HG03558 (cell line): ENCODE data around the gene ZNF217.
"Not testable (repeated sequence)": the region's sequence is repeated elsewhere in the genome, so short reads cannot be mapped to it uniquely, and the experiment has no call there.

Experiments used
- ATAC-seq: cut with Tn5 transposase; IDR thresholded peaks from one replicate; pipeline ENCODE4 v1.9.1; 2021; ENCODE audit warnings: moderate number of reproducible peaks; ENCODE audit not compliant: unreplicated experiment; ENCODE audit errors: extremely low read depth

Gene ZNF217

DNA sequence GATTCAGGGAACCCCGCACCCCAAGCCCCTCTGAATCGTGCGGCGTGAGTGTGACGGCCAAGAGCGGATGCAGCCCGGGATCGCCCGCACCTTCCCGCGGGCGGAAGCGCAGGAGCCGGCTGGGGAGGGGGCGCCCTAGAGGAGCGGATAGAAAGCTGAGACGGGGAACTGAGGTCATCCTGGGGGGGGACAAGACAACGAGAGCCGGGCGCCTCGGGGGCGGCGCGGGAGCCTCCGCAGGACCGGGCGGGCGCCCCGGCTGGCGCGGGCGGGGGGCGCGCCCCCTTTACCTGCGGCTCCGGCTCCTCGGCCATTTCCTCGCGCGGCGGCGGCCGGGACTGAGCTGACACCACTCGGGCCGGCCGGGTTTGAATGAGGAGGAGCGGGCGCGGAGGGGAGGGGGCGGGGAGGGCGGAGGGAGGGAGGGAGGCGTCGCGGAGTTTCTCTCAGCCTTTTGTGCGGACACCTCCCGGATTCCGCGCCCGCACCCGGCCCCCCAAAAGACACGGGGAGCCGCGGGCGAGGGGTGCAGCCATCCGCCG, at the start of gene ZNF217:
Gene ZNF217 (minus strand): TSS at position 374 of the 542 bp plus-strand sequence. CDS start 11,013 bp downstream, outside the sequence.
- ATAC-seq = not testable (repeated sequence)

DNA sequence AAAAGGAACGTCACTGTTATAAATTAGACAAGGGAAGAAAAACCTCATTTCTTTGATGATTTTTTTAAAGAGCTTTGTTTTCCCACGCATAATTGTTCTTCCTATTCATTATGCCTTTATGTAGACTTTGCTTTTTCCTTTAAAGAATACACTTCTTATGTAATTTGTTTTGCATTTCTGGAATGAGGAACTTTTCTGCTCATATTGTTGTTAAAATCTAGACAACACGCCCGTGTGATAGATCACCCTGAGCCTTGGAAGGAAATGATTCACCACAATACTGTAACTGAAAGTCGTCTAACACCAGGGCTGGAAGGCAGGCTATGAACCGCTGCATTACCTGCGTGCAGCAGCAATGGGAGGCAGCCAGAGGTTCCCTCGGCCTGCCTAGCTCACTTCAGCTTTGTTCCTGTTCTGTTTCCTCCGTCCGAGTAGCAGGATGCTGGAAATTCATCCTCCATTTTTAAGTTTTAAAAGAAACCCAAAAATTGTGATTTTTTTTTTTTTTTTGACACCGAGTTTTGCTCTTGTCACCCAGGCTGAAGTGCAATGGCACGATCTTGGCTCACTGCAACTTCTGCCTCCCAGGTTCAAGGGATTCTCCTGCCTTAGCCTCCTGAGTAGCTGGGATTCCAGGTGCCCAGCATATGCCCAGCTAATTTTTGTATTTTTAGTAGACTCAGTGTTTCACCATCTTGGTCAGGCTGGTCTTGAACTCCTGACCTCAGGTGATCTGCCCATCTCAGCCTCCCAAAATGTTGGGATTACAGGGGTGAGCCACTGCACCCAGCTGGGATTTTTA, 49.6 kb upstream of the ZNF217 start:
- ATAC-seq = peak; percentile 91

DNA sequence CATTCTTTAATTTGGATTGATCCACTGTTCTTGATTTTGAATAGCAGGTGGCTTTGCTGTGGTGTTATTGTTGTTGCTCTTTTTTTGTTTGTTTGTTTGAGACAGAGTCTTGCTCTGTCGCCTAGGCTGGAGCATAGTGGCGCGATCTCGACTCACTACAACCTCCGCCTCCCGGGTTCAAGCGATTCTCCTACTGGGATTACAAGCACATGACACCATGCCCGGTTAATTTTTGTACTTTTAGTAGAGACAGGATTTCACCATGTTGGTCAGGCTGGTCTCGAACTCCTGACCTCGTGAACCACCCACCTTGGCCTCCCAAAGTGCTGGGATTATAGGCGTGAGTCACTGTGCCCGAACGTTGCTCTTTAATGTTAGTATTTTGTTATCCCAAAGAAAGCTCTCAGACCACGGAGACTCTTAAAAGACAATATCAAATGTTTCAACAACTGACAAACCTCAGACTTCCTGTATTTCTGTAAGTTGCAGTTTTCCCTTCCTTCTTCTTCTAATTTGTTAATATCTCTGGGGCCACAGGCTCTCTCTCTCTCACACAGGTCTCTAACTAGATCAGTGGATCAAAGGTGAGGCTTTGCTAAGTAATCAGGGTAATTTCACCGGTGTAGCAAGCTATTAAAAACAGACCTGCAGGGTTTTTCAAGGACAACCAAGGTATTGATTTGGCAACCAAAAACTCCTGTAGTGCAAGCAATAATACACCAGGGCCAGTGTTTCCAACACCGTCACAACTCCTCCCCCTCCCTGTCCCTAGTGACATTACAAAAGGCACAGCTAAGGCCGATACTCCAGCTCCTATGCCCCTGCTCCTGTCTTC, 48.8 kb upstream of the ZNF217 start:
- peak; percentile 31 for ATAC-seq

DNA sequence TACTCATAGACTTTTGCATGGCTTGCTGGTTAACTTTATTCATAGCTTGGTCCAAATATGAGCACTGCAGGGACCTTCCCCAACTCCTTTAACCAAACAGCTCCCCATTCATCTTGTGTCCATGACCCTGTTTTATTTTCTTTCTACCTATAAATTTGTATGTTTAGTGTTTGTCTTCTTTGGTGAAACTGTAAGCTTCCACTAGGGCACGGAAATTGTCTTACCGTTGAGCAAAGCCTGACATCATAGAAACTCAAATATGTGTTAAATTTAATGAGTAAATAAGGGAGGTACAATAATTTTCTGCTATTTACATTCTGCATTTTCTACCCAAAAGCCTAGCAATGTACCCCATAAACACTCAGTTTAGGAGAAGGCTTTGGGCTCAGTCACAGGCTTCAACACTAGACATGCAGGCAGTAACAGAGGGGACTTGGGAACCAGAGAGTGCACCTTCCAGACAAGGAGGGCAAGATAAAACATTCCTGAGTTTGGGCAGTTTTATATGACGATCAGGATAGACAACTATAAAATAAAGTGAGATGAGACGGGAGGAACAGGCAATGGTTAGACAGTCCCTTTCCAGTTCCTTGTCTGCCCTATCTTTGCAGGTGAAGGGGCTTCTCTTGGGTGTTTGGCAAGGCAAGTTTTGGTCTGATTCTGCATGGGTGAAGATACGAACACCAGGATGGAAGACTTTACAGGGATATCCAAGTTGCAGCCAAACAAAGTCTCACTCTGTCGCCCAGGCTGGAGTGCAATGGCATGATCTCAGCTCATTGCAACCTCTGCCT, 46.2 kb upstream of the ZNF217 start:
- no peak for ATAC-seq

DNA sequence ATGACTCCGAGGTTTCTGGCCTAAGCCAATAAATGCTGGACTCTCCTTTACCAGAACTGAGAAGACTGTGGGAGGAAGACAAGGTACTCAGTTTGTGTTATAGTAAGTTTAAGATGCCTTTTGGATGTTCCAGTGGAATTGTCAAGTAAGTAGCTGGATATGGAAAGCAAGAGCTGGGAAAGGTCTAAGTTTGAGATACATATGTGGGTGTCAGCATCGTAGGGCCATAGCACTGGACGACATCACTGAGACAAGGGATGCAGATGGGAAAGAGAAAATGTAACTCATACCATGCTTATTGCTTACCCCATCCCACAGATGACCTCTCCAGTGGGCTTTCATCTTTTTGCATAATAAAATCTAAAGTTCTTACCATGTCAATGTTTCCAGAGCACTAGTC, 45.5 kb upstream of the ZNF217 start:
- ATAC-seq = no peak

DNA sequence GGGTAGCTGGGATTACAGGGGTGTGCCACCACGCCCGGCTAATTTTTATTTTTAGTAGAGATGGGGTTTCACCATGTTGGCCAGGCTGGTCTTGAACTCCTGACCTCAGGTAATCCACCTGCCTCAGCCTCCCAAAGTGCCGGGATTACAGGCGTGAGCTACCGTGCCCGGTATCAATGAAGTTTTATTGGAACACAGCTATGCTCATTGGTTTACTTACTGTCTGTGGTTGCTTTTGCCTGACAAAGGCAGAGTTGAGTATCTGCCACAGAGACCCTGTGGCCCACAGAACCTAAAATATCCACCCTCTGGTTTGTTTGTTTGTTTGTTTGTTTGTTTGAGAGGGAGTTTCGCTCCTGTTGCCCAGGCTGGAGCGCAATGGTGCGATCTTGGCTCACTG, 43.7 kb upstream of the ZNF217 start:
- not testable (repeated sequence) for ATAC-seq

DNA sequence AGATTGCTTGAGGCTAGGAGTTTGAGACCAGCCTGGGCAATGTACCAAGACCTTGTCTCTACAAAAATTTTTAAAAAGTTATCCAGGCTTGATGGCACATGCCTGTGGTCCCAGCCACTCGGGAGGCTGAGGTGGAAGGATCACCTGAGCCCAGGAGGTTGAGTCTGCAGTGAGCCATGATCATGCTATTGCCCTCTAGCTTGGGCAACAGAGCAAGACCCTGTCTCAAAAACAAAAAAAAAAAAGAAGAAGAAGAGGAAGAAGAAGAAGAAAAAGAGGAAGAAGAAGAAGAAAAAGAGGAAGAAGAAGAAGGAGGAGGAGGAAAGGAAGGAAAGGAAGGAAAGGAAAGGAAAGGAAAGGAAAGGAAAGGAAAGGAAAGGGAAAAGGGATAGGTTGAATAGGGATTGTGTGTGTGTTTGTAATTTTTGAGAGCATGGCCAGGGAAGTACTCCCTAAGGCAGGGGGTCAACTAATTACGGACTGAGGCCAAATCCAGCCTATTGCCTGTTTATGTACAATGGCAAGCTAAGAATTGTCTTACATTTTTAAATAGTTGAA, 43.0 kb upstream of the ZNF217 start:
- no peak for ATAC-seq

DNA sequence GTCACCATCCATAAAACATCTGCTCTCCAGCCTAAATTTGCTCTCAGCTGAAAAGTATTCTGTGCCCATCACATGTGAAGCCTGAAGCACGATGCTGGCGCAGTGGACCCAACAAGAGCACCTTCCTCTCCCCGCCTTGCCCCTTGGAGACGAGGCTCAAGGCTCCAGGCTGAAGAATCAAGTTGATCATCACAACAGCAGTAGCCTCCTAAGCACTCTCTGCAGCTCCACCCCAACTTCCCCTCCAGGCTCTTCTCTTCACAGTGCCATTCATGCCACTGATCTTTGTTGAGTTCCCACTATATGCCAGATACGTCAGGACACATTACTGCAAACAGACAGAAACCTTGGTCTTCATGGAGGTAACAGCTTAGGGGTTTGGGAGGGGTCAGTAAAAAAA, 41.6 kb upstream of the ZNF217 start:
- no peak for ATAC-seq

DNA sequence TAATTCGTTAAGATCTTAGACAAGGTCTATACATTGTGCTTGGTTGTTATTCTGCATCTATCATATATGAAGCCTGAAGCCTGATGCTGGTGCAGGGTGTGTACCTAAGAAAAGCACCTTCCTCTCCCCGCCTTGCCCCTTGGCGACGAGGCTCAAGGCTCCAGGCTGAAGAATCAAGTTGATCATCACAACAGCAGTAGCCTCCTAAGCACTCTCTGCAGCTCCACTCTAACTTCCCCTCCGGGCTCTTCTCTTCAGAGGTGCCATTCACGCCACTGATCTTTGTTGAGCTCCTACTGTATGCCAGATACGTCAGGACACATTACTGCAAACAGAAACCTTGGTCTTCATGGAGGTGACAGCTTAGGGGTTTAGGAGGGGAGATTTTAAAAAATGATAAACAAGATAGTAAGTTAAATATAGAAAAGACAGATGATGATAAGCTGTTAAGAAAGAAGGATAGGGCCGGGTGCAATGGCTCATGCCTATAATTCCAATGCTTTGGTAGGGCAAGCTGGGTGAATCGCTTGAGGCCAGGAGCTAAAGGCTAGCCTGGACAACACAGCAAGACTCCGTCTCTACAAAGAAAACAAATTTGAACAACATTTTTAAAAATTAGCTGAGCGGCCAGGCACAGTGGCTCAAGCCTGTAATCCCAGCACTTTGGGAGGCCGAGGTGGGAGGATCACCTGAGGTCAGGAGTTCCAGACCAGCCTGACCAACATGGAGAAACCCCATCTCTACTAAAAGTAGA, 38.4 kb upstream of the ZNF217 start:
- no peak for ATAC-seq

DNA sequence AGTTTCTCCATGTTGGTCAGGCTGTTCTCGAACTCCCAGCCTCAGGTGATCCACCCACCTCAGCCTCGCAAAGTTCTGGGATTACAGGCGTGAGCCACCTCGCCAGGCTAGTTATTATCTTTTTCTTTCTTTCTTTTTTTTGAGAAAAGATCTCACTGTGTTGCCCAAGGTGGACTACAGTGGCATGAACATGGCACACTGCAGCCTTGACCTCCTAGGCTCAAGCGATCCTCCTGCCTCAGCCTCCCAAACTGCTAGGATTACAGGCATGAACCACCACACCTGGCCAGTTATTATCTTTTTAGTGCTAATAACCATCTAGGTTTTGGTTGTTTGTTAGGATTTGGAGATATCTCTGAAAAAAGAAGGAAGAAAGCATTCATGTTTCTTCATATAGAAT, 35.8 kb upstream of the ZNF217 start:
- ATAC-seq = no peak

DNA sequence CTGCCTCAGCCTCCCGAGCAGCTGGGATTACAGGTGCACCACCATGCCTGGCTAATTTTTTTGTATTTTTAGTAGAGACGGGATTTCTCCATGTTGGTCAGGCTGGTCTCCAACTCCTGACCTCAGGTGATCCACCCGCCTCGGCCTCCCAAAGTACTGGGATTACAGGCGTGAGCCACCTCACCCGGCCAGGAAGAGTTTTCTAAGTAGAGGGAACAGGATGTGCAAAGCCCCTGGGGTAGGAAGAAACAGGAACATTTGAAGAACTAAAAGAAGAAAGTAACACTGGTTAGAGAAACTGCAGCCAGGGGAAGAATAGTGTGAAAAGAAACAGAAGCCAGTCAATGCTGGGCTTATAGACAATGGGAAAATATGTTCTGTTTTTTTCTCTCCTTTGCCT, 35.1 kb upstream of the ZNF217 start:
- ATAC-seq = not testable (repeated sequence)

DNA sequence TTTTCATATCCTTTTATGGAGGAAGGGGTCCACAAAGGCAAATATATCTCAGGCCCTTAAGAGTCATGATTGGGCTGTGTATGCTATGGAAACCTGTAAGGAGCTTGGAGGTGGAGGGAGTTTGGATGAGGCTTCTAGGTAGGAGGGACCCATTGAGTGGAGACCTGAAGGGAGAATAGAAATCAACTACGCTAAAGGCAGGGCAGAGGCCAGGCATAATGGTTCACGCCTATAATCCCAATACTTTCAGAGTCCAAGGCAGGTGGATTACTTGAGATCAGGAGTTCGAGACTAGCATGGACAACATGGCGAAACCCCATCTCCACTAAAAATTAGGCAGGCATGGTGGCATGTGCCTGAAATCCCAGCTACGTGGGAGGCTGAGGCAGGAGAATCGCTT, 34.4 kb upstream of the ZNF217 start:
- no peak for ATAC-seq

DNA sequence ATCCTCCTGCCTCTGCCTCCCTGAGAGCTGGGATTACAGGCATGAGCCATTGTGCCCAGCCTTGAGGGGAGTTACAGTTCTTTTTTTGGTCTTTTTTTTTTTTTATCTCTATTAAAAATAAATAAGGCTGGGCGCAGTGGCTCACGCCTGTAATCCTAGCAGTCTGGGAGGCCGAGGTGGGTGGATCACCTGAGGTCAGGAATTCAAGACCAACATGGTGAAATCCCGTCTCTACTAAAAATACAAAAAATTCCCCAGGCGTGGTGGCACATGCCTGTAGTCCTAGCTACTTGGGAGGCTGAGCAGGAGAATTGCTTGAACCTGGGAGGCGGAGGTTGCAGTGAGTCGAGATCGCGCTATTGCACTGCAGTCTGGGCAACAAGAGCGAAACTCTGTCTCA, 33.4 kb upstream of the ZNF217 start:
- not testable (repeated sequence) for ATAC-seq

DNA sequence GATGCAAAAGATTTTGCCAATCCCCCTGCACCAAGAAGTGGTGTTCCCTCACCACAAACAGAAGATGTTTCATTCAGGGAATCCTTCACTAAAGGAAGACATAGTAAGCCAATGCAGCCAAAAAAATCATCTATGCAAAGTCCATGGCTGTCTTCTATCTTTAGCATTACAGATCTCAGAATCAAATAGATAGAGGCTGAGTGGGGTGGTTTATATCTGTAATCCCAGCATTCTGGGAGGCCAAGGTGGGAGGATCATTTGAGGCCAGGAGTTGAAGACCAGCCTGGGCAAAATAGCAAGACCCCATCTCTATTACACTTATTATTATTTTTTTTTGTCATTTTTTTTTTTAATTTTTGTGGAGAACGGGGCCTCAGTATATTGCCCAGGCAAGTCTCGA, 32.9 kb upstream of the ZNF217 start:
- no peak for ATAC-seq

DNA sequence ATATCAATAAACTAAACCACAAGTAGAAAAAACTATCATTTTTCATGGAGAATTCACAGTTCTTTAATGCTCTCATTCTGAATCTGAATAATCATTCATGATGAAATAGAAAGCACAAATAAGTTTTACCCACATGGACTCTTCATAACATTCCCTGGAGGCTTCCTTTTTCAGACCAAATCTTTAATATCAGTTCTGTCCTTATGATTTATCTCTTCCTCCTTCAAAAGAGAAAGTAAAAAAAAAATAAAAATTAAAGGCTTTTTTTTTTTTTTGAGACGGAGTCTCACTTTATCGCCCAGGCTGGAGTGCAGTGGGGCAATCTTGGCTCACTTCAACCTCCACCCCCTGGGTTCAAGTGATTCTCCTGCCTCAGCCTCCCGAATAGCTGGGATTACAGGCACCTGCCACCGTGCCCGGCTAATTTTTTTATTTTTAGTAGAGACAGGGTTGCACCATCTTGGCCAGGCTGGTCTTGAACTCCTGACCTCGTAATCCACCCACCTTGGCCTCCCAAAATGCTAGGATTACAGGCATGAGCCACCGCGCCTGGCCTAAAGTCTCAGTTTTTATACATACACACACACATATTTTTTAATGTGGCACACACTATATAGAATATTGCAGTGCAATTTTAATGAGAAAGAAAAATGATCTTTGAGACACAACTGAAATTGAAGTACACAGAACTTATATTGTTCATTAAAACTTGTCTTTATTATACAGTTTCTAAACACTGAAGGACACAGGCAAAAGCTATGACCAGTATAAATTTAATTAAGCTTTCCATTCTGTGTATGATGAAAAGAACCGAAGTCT, 31.9 kb upstream of the ZNF217 start:
- ATAC-seq = no peak

DNA sequence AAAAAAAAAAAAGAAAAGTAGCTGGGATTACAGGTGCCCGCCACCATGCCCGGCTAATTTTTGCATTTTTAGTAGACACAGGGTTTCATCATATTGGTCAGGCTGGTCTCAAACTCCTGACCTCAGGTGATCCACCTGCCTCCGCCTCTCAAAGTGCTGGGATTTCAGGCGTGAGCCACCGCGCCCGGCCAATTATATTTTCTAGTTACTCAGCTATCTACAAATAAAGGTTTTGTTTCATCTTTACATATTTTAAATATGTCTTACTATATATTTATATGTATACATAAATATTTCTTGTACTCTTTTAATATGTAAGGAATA, 31.2 kb upstream of the ZNF217 start:
- ATAC-seq = not testable (repeated sequence)

DNA sequence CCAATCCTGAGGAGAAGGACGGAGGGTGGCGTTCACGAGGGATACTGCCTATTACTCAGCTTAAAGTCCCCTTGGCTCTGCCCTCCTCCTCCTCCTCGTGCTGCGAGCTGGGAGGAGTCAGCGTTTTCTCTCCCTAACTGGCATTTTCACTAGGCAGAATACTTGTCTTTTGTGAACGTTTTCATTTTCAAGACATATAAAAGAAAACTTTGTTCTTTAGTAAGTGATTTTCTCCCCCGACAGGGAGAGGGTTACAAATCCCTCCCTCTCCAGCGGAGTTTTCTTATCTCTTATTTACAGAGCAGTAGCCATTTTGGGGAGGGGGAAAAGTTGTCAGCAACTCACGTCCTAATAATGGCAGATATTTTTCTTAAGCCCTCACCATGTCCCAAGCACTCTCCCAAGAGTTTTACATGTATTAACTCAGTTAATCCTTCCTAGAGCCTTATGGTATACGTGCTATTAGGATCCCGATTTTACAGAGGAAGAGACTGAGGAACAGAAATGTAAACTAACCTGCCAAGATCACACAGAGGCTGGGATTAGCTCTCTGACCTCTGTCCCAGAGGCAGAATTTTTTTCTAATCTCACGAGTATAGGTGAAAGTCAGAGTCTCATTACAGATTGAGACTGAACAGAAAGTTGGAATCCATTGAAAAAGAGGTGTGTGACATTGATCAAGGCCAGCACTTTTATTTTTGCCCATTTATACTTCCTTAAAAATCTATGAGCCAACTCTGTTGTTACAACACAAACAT, 30.0 kb upstream of the ZNF217 start:
- ATAC-seq = no peak

DNA sequence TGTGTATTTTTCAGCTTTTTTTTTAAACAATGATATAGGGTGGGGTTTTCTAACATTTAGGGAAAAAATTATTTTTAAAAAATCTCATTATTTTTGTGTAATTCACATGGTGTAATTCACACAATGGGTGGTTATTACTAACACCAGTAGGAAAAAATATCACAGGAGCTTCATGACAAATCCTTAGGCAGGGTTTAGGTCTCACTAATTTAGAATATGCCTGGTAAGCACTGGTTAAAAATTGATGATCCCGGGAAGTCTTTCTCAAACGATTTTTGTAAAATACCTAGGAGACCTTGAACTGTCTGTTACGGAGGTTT, 29.5 kb upstream of the ZNF217 start:
- ATAC-seq = no peak
